ENCODE measurements around the gene CCL13. TPM values are rescaled to one million over a fixed set of nuclear protein-coding genes. Genes with fewer than 3 reads are reported as not detected.
"Not testable (repeated sequence)": the region's sequence is repeated elsewhere in the genome, so short reads cannot be mapped to it uniquely, and the experiment has no call there.

The CCL13 gene
- total RNA-seq, 1 donor from 2014 or later: not detected

- TF ChIP-seq CTCF (conservative IDR thresholded peaks at IDR 0.05; ENCODE audit: low read depth, low read length): peak; percentile 5
- no peak overlapping the region for H3K4me3 ChIP-seq (ENCODE audit: low read depth, low read length)
- no peak for DNase-seq (ENCODE audit: low read depth)
These were observed 37.8 kb upstream of the CCL13 start for GRCh38 chr17:34318474-34318873.

- no peak within 1 kb of the TSS for H3K4me3 ChIP-seq (ENCODE audit: low read depth, low read length)
- TF ChIP-seq CTCF (conservative IDR thresholded peaks at IDR 0.05; ENCODE audit: low read depth, low read length): no peak
- DNase-seq (ENCODE audit: low read depth): no peak
These were observed 37.2 kb upstream of the CCL13 start, which contains the start of gene CCL8 for GRCh38 chr17:34319039-34319483. Gene CCL8, plus strand, starts transcription at chr17:34319435. Its CDS starts 67 bp downstream, at chr17:34319502.

- H3K4me3 ChIP-seq (ENCODE audit: low read depth, low read length): no peak overlapping the region
- no peak for DNase-seq (ENCODE audit: low read depth)
- TF ChIP-seq CTCF (conservative IDR thresholded peaks at IDR 0.05; ENCODE audit: low read depth, low read length): no peak
These were observed 34.3 kb upstream of the CCL13 start for GRCh38 chr17:34321964-34322363.

GRCh38 chr17:34327580-34327979 lies 28.7 kb upstream of the CCL13 start:
- H3K4me3 ChIP-seq (ENCODE audit: low read depth, low read length); DNase-seq (ENCODE audit: low read depth): not testable (repeated sequence)

GRCh38 chr17:34337701-34338100 lies 18.6 kb upstream of the CCL13 start:
- TF ChIP-seq CTCF (conservative IDR thresholded peaks at IDR 0.05; ENCODE audit: low read depth, low read length): no peak
- no peak for DNase-seq (ENCODE audit: low read depth)
- H3K4me3 ChIP-seq (ENCODE audit: low read depth, low read length): no peak overlapping the region

GRCh38 chr17:34339138-34339770 lies 17.0 kb upstream of the CCL13 start:
- no peak overlapping the region for H3K4me3 ChIP-seq (ENCODE audit: low read depth, low read length)
- DNase-seq (ENCODE audit: low read depth): no peak
- no peak for TF ChIP-seq CTCF (conservative IDR thresholded peaks at IDR 0.05; ENCODE audit: low read depth, low read length)

- no peak overlapping the region for H3K4me3 ChIP-seq (ENCODE audit: low read depth, low read length)
- no peak for DNase-seq (ENCODE audit: low read depth)
- TF ChIP-seq CTCF (conservative IDR thresholded peaks at IDR 0.05; ENCODE audit: low read depth, low read length): no peak
These were observed 14.4 kb upstream of the CCL13 start for GRCh38 chr17:34341916-34342315.

All from epithelial cell of proximal tubule (primary cell).